Fibroblast of lung (primary cell): Measurements from ENCODE around the gene RET. TPM values are rescaled to one million over a fixed set of nuclear protein-coding genes. Genes with fewer than 3 reads are reported as not detected.

Experiments
- DNase-seq, 2 donors: peaks; one replicate each; pipeline versions ENCODE4 v3.0.0 to v3.0.0-alpha.2; 2010; ENCODE audit warnings: low read depth in 2 of 2
- H2AFZ ChIP-seq: 2 replicates; pipeline ENCODE4 v1.5.1; 2012; ENCODE audit warnings: low read length, control low read depth, inconsistent platforms
- H3K27ac ChIP-seq: 2 replicates; pipeline ENCODE4 v1.5.1; 2011; ENCODE audit warnings: low read length, control low read depth; ENCODE audit not compliant: insufficient read depth
- H3K27me3 ChIP-seq: 2 replicates; pipeline ENCODE4 v1.5.1; 2011; ENCODE audit warnings: mild to moderate bottlenecking, low read length; ENCODE audit not compliant: control insufficient read depth, insufficient read depth
- H3K36me3 ChIP-seq: 2 replicates; pipeline ENCODE4 v1.5.1; 2011; ENCODE audit warnings: low read length; ENCODE audit not compliant: control insufficient read depth, insufficient read depth
- H3K4me1 ChIP-seq: 2 replicates; pipeline ENCODE4 v1.5.1; 2011; ENCODE audit warnings: low read length; ENCODE audit not compliant: control insufficient read depth, insufficient read depth; ENCODE audit errors: extremely low read depth
- H3K4me2 ChIP-seq: 2 replicates; pipeline ENCODE4 v1.5.1; 2011; ENCODE audit warnings: low read length, control low read depth; ENCODE audit not compliant: insufficient read depth; ENCODE audit errors: extremely low read depth
- H3K4me3 ChIP-seq, 4 experiments: fragments of 200-600 bp in 1 of 4; sonication (generic) in 1 of 4; replicated peaks in 1 of 4; 2 replicates each; pipeline ENCODE4 v1.5.1; 2011 to 2016; ENCODE audit warnings: low read length in 4 of 4, low read depth in 3 of 4, mild to moderate bottlenecking in 3 of 4, control low read depth in 2 of 4, inconsistent platforms in 1 of 4, mixed read lengths in 1 of 4; ENCODE audit not compliant: insufficient read depth in 1 of 4; ENCODE audit errors: control extremely low read depth in 1 of 4
- H3K79me2 ChIP-seq: 2 replicates; pipeline ENCODE4 v1.5.1; 2012; ENCODE audit warnings: mild to moderate bottlenecking, low read length, inconsistent platforms; ENCODE audit not compliant: control insufficient read depth, insufficient read depth
- H3K9ac ChIP-seq: 2 replicates; pipeline ENCODE4 v1.5.1; 2011; ENCODE audit warnings: mild to moderate bottlenecking, low read length, control low read depth; ENCODE audit not compliant: insufficient read depth
- H3K9me3 ChIP-seq: 2 replicates; pipeline ENCODE4 v1.5.1; 2012; ENCODE audit warnings: low read depth, low read length; ENCODE audit not compliant: control insufficient read depth, insufficient read depth
- H4K20me1 ChIP-seq: 2 replicates; pipeline ENCODE4 v1.5.1; 2011; ENCODE audit warnings: low read length; ENCODE audit not compliant: control insufficient read depth, insufficient read depth; ENCODE audit errors: extremely low read depth
- CTCF ChIP-seq, 2 donors: IDR thresholded peaks in 1 of 2; conservative IDR thresholded peaks in 1 of 2; 1 replicate in 1 of 2; 2 replicates in 1 of 2; pipeline ENCODE4 v1.5.1; 2011 to 2012; ENCODE audit warnings: low read length in 2 of 2, control low read depth in 1 of 2, inconsistent platforms in 1 of 2, low read depth in 1 of 2, mild to moderate bottlenecking in 1 of 2
- EZH2 ChIP-seq: IDR thresholded peaks from 2 replicates; pipeline ENCODE4 v1.5.1; 2012; ENCODE audit warnings: low read length, control low read depth, mild to moderate bottlenecking; ENCODE audit errors: missing control alignments
- polyA plus RNA-seq, 2 donors: library from polyadenylated mRNA; depleted of rRNA in 1 of 2; stranded (reverse) in 1 of 2; unstranded in 1 of 2; fragments of >200 nt; gene quantifications; 2 replicates each; pipeline ENCODE4 v1.2.1, GENCODE V29; 2011 to 2012; ENCODE audit warnings: missing spikeins in 1 of 2
- total RNA-seq: library from RNA; depleted of rRNA; stranded (reverse); fragments of >200 nt; gene quantifications from 2 replicates; pipeline ENCODE4 v1.2.1, GENCODE V29; 2014

RET gene
- total and polyA plus RNA-seq, 2 donors (not counting 1 experiment from before 2014, with no cell fraction given): 0.08 to 0.83 TPM

DNA sequence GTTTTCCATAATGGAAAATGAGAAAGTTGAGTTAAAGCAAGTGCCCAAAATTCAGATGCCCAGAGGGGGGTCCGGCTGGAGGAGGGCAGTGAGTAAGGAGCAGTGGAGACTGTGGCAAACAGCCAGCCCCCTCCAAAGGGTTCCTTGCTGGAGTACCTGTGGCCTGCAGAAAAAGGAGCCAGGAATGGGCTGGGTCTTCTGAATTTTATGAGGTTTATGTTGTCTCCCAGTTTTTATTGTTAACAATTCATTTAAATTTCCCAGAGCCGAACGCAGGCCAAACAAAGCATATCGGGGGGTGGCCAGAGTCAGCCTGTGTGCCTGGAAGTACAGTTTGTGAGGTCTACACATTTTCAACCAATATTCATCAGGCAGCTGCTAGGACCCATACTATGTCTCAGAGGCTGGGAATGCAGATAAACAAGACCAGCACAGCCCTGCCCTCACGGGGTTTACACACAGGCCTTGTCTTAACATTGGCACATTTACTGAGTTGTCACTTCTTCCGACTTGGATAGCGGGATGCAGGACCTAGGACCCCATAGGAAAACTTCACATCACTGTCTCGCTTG, 48.5 kb downstream of the RET start:
- Histone ChIP-seq H3K79me2 (no peaks in the 10 kb centered on the region), H3K36me3 (no peaks in the 10 kb centered on the region), H3K4me1 (peaks cover 13% of the 10 kb centered on the region), H3K27me3 (no peaks in the 10 kb centered on the region), H3K9ac (no peak overlapping the region), H3K4me3 (no peak overlapping the region), H3K27ac (no peak overlapping the region), H3K4me2 (no peak overlapping the region), H2AFZ (no peak overlapping the region), H3K9me3 (no peaks in the 10 kb centered on the region), H4K20me1 (no peaks in the 10 kb centered on the region)
- DNase-seq: no peak
- no peak for TF ChIP-seq CTCF (conservative IDR thresholded peaks at IDR 0.05 in 1 of 2, IDR thresholded peaks at IDR 0.05 in 1 of 2; ENCODE audit: low read depth in 1 of 2, low read length in 2 of 2)
- TF ChIP-seq EZH2: no peak

DNA sequence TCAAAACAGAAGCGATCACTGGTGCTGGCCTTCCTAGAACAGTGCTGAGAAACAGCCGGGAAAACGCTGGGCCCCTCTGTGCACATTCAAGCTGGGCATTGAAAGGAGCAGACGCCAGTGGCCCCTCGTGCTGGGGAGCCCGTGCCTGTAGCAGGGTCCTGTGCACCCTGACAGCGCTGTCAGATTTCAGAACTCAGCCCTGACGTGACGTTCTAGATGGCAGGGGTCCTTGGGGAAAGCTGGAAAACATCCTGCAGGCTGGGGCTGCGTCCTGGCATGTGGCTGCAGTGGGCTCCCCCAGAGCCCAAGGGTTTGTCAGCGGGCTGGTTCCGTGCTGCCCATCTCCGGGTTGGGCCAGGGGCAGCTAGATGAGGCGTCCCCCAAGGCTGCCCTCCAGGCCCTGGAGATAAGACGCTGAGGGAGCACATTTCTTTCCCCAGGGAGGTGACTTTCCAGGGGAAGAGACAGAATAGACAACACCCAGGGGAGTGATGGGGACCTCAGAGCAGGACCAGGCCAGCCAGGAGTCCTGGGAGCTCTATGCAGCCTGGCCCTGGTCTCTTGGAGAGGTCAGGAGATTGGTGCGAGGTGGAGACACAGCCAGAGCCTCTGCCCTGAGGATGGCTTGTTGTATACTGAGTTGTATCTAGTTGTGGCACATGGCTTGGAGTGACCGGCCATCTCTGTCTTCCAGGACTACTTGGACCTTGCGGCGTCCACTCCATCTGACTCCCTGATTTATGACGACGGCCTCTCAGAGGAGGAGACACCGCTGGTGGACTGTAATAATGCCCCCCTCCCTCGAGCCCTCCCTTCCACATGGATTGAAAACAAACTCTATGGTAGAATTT, 49.2 kb downstream of the RET start:
- TF ChIP-seq CTCF (conservative IDR thresholded peaks at IDR 0.05 in 1 of 2, IDR thresholded peaks at IDR 0.05 in 1 of 2; ENCODE audit: low read depth in 1 of 2, low read length in 2 of 2) (no peak), EZH2 (no peak)
- Histone ChIP-seq H2AFZ (no peak overlapping the region), H3K4me2 (no peak overlapping the region), H3K27ac (no peak overlapping the region), H3K4me3 (no peak overlapping the region), H4K20me1 (no peaks in the 10 kb centered on the region), H3K36me3 (no peaks in the 10 kb centered on the region), H3K9ac (no peak overlapping the region), H3K4me1 (peaks cover 13% of the 10 kb centered on the region), H3K79me2 (no peaks in the 10 kb centered on the region), H3K9me3 (no peaks in the 10 kb centered on the region), H3K27me3 (no peaks in the 10 kb centered on the region)
- DNase-seq: no peak

DNA sequence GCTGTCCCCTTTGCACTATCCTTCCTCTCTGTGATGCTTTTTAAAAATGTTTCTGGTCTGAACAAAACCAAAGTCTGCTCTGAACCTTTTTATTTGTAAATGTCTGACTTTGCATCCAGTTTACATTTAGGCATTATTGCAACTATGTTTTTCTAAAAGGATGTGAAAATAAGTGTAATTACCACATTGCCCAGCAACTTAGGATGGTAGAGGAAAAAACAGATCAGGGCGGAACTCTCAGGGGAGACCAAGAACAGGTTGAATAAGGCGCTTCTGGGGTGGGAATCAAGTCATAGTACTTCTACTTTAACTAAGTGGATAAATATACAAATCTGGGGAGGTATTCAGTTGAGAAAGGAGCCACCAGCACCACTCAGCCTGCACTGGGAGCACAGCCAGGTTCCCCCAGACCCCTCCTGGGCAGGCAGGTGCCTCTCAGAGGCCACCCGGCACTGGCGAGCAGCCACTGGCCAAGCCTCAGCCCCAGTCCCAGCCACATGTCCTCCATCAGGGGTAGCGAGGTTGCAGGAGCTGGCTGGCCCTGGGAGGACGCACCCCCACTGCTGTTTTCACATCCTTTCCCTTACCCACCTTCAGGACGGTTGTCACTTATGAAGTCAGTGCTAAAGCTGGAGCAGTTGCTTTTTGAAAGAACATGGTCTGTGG, 50.0 kb downstream of the RET start:
- H3K9ac ChIP-seq: no peak overlapping the region
- DNase-seq: no peak
- no peak overlapping the region for H2AFZ ChIP-seq
- no peaks in the 10 kb centered on the region for H3K9me3 ChIP-seq
- no peak overlapping the region for H3K4me3 ChIP-seq
- no peaks in the 10 kb centered on the region for H3K27me3 ChIP-seq
- peaks cover 13% of the 10 kb centered on the region for H3K4me1 ChIP-seq
- TF ChIP-seq CTCF (conservative IDR thresholded peaks at IDR 0.05 in 1 of 2, IDR thresholded peaks at IDR 0.05 in 1 of 2; ENCODE audit: low read depth in 1 of 2, low read length in 2 of 2) (no peak), EZH2 (no peak)
- no peak overlapping the region for H3K27ac ChIP-seq
- H4K20me1 ChIP-seq: no peaks in the 10 kb centered on the region
- H3K4me2 ChIP-seq: no peak overlapping the region
- H3K79me2 ChIP-seq: no peaks in the 10 kb centered on the region
- no peaks in the 10 kb centered on the region for H3K36me3 ChIP-seq
